Kidney epithelial cell (primary cell): ENCODE results near the gene VIPR2. TPM values are rescaled to one million over a fixed set of nuclear protein-coding genes. Genes with fewer than 3 reads are reported as not detected.

Experiments used
- DNase-seq: peaks from one replicate; pipeline ENCODE4 v3.0.0-alpha.2; 2010; ENCODE audit warnings: low read depth
- H3K27me3 ChIP-seq: 2 replicates; pipeline ENCODE4 v1.6.0; 2011; ENCODE audit warnings: low read length; ENCODE audit not compliant: control insufficient read depth, insufficient read depth
- H3K36me3 ChIP-seq: 2 replicates; pipeline ENCODE4 v1.5.1; 2011; ENCODE audit warnings: low read length; ENCODE audit not compliant: control insufficient read depth, insufficient read depth
- H3K4me3 ChIP-seq: 2 replicates; pipeline ENCODE4 v1.5.1; 2011; ENCODE audit warnings: low read depth, mild to moderate bottlenecking, control low read depth, low read length
- CTCF ChIP-seq: IDR thresholded peaks from 2 replicates; pipeline ENCODE4 v1.5.1; 2011; ENCODE audit warnings: mild to moderate bottlenecking, moderate library complexity, low read length, control low read depth, inconsistent platforms; ENCODE audit not compliant: insufficient read depth, poor library complexity, severe bottlenecking
- total RNA-seq: library from RNA; depleted of rRNA; stranded (reverse); fragments of >200 nt; gene quantifications from 2 replicates; pipeline ENCODE4 v1.2.3, GENCODE V29; 2015

VIPR2 gene
- total RNA-seq, 1 donor from 2014 or later: not detected

GRCh38 chr7:159040912-159041711 is 103.6 kb downstream of the VIPR2 start:
- H3K27me3 ChIP-seq: peaks cover 9% of the 10 kb centered on the region
- DNase-seq: no peak
- H3K4me3 ChIP-seq: no peak overlapping the region
- H3K36me3 ChIP-seq: no peaks in the 10 kb centered on the region
- TF ChIP-seq CTCF: no peak

GRCh38 chr7:159040146-159040545 is 104.5 kb downstream of the VIPR2 start:
- DNase-seq: no peak
- Histone ChIP-seq H3K4me3 (no peak overlapping the region), H3K36me3 (no peaks in the 10 kb centered on the region), H3K27me3 (peaks cover 12% of the 10 kb centered on the region)
- TF ChIP-seq CTCF: no peak

- no peak for DNase-seq
- TF ChIP-seq CTCF: no peak
- peaks cover 12% of the 10 kb centered on the region for H3K27me3 ChIP-seq
- H3K36me3 ChIP-seq: no peaks in the 10 kb centered on the region
- H3K4me3 ChIP-seq: no peak overlapping the region
Measured at GRCh38 chr7:159039716-159040115, 105.0 kb downstream of the VIPR2 start.

- Histone ChIP-seq H3K27me3 (peaks cover 12% of the 10 kb centered on the region), H3K36me3 (no peaks in the 10 kb centered on the region), H3K4me3 (no peak overlapping the region)
- DNase-seq: no peak
- no peak for TF ChIP-seq CTCF
Measured at GRCh38 chr7:159038066-159038465, 106.6 kb downstream of the VIPR2 start.

GRCh38 chr7:159036916-159037605 is 107.6 kb downstream of the VIPR2 start:
- TF ChIP-seq CTCF: no peak
- Histone ChIP-seq H3K27me3 (peaks cover 12% of the 10 kb centered on the region), H3K36me3 (no peaks in the 10 kb centered on the region), H3K4me3 (no peak overlapping the region)
- DNase-seq: no peak
